CD1c-positive myeloid dendritic cell (primary cell): ENCODE results near the gene GALNS.
"Not testable (repeated sequence)": the region's sequence is repeated elsewhere in the genome, so short reads cannot be mapped to it uniquely, and the experiment has no call there.

Experiments used
- DNase-seq: peaks from one replicate; pipeline ENCODE4 v3.0.0-alpha.2; 2016; ENCODE audit errors: extremely low spot score

GALNS gene

GRCh38 chr16:88838566-88838965 lies 18.2 kb downstream of the GALNS start:
- DNase-seq: no peak

DNA sequence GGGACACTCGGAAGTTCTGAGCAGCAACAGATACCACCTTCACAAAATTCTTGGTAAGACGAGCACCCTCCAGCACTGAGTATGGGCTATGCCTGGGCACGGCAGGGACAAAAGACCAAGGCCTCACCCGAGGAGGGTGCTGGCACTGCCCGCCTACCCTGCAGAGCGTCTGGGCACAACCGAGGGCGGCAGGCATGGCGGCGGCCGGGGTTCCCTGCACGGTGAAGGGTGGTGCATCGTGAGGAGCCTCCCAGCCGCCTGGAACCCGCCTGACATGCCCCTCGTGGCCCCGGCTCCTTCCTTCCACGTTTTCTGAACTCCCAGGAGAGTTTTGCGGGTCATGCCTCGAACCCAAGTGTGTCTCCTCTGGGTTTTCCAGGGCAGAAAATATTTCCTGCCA lies 18.9 kb downstream of the GALNS start:
- DNase-seq: no peak

- no peak for DNase-seq
Measured at GRCh38 chr16:88836791-88837190, 20.0 kb downstream of the GALNS start.

DNA sequence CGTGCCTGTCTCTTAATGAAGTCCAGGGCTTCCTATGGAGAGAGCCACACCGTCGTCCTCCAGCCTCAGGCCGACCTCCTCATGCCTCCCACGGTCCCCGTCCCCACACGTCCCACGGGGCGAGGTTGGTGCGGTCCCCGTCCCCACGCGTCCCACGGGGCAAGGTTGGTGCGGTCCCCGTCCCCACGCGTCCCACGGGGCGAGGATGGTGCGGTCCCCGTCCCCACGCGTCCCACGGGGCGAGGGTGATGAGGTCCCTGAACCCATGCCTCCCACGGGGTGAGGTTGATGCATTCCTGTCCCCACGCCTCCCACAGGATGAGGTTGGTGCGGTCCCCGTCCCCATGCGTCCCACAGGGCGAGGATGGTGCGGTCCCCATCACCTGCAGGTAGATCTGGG lies 20.9 kb downstream of the GALNS start:
- DNase-seq: no peak

GRCh38 chr16:88835383-88835782 lies 21.4 kb downstream of the GALNS start:
- no peak for DNase-seq

GRCh38 chr16:88834670-88835069 lies 22.1 kb downstream of the GALNS start:
- DNase-seq: no peak

- no peak for DNase-seq
Measured at GRCh38 chr16:88833086-88833485, 23.7 kb downstream of the GALNS start.

DNA sequence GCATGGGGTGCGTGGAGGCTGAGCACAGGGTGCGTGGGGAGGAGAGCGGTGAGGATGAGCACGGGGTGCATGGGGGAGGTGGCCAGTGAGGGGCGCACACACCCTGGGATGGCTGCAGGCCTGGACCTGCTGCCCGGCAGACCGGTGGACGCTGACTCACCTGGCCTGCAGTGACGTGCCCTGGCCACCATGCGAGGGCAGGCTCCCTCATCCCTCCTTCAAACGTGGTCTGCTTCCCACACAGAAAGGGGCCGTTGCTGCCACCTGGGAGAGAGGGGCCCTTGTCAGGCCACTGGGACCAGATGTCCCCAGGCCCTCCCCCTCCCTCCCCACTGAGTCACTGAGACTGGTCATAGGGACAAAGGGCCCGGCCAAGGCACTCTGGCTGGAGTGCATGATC lies 24.9 kb downstream of the GALNS start:
- no peak for DNase-seq

GRCh38 chr16:88830783-88831182 lies 26.0 kb downstream of the GALNS start:
- DNase-seq: no peak

DNA sequence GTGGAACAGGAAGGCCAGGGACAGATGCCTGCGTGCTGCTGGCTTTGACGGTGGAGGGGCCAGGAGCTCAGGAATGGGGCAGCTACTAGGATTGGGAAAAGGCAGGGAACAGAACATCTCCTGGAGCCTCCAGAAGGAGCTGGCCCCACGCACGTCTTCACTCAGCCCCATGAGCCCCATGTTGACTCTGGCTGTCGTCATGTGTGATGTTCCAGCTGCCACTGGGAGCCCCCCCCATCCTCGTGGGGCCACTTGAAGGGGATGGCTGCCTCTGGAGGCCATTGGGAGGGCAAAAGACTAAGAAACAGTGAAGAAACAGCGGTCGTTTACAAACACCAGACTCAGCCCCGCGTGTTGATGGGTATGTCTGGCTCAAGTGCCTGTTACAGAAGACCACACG lies 26.5 kb downstream of the GALNS start:
- no peak for DNase-seq

GRCh38 chr16:88828711-88829110 lies 28.0 kb downstream of the GALNS start:
- no peak for DNase-seq

GRCh38 chr16:88827727-88828126 lies 29.0 kb downstream of the GALNS start:
- no peak for DNase-seq

- DNase-seq: no peak
Measured at GRCh38 chr16:88826070-88826840, 30.5 kb downstream of the GALNS start.

DNA sequence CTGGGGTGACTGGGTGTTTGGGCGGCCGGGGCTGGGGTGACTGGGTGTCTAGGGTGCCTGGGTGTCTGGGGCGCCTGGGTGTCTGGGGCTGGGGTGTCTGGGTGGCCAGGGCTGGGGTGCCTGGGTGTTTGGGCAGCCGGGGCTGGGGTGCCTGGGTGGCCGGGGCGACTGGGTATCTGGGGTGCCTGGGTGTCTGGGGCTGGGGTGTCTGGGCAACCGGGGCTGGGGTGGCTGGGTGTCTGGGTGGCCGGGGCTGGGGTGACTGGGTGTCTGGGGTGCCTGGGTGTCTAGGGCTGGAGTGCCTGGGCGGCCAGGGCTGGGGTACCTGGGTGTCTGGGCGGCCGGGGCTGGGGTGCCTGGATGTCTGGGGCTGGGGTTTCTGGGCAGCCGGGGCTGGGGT lies 31.6 kb downstream of the GALNS start:
- DNase-seq: no peak

- DNase-seq: no peak
Measured at GRCh38 chr16:88824256-88825077, 32.3 kb downstream of the GALNS start.

DNA sequence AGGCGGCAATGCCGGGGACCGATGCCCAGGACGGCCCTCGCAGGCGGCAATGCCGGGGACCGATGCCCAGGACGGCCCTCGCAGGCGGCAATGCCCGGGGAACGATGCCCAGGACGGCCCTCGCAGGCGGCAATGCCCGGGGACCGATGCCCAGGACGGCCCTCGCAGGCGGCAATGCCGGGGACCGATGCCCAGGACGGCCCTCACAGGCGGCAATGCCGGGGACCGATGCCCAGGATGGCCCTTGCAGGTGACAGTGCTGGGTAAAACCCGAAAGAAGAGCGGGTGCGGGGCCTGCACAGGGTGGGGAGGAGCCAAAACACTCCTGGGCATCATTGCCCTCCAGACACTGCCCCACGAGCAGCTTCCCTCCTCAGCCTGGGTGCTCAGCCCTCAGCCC lies 33.1 kb downstream of the GALNS start:
- not testable (repeated sequence) for DNase-seq

GRCh38 chr16:88822281-88823040 lies 34.3 kb downstream of the GALNS start:
- no peak for DNase-seq

- DNase-seq: no peak
Measured at GRCh38 chr16:88821168-88821850, 35.4 kb downstream of the GALNS start.

DNA sequence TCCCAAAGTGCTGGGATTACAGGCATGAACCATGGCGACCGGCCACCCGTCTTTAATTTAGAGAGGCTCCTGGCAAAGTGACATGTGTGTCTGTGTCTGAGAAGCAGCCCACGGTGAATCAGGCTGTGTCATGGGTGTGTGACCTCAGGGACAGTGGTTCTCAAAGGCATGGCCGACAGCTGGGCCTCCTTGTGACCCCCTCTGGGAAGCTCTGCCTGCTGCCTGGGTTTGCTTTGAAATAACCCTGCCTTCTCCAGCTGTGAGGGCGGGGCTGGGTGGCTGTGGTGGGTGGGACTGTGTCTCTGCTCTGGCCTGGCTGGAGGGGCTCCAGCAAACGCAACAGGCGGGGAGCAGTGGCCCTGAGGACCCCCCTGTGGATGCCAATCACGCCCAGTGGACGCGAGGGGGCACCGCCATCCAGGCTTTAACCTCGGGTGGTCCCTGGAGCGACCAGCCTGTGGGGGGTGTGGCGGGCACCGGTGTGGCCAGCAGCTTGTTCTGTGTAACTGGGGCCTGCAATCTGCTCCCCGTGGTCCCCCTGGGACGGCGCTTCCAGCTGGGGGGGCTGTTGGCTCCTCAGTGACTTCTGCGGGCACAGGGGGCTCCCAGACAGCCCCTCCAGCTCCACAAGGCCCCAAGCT lies 36.2 kb downstream of the GALNS start:
- DNase-seq: no peak

DNA sequence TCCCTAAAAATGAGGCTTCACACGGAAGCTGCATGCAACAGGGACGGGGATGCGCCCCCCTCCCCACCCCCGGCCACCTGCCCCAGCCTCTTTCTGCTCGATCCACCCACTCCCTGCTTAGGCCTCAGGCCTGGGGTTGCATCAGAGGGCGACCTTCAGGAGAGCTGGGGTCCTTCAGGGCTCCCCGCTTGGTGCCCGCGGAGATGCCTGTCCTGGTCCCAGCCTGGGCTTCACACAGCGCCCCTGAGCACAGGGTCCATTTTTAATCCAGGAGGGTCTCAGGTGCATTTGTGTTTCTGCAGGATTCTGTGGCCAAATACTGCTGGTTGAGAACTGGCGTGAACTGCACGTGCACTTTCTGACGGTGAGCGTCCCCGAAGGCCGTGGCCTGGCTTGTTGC lies 37.6 kb downstream of the GALNS start:
- no peak for DNase-seq

GRCh38 chr16:88818575-88818874 lies 38.2 kb downstream of the GALNS start:
- no peak for DNase-seq
